OCI-LY1 (cell line): ENCODE results near the gene SLC25A13.

Experiments used
- EZH2 ChIP-seq: fragments of 200-600 bp; sonication (generic), shearing (Covaris generic); IDR thresholded peaks from 2 replicates; pipeline ENCODE4 v1.8.0; 2017; ENCODE audit warnings: borderline replicate concordance, mixed run types, mild to moderate bottlenecking, antibody characterized with exemption, low read length, moderate library complexity, mixed read lengths
- TF ChIP-seq, protein P1 (sequence below): fragments of 200-600 bp; sonication (generic), shearing (Covaris generic); IDR thresholded peaks from 2 replicates; pipeline ENCODE4 v1.5.1; 2017; ENCODE audit warnings: mild to moderate bottlenecking, antibody characterized with exemption, low read length, moderate library complexity, mixed read lengths

DNA sequence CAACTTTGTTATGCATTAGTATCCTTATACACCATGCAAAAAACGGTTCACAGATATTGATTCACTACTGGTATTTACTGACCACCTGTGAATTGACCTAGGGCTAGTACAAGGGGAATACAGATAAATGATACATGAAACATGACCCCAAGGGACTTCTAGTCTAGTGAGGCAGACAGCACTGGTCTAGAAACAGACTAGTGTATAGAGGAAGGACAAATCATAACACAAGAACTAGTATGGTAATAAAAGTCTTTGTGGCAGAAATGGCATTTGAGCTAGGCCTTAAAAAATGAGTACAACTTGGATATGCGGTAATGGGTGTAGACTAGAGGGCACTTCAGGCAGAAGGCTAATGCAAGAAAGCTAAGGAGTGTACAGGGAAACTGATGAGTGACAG is 86.6 kb downstream of the SLC25A13 start:
- TF ChIP-seq, protein P1, sequence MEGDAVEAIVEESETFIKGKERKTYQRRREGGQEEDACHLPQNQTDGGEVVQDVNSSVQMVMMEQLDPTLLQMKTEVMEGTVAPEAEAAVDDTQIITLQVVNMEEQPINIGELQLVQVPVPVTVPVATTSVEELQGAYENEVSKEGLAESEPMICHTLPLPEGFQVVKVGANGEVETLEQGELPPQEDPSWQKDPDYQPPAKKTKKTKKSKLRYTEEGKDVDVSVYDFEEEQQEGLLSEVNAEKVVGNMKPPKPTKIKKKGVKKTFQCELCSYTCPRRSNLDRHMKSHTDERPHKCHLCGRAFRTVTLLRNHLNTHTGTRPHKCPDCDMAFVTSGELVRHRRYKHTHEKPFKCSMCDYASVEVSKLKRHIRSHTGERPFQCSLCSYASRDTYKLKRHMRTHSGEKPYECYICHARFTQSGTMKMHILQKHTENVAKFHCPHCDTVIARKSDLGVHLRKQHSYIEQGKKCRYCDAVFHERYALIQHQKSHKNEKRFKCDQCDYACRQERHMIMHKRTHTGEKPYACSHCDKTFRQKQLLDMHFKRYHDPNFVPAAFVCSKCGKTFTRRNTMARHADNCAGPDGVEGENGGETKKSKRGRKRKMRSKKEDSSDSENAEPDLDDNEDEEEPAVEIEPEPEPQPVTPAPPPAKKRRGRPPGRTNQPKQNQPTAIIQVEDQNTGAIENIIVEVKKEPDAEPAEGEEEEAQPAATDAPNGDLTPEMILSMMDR = no peak
- TF ChIP-seq EZH2 = no peak
